CD4-positive, CD25-positive, alpha-beta regulatory T cell (primary cell): ENCODE data around the gene STXBP6. TPM values are rescaled to one million over a fixed set of nuclear protein-coding genes. Genes with fewer than 3 reads are reported as not detected.

Experiments
- ATAC-seq, 2 donors: fragments of 150-1000 bp; cut with Tn5 transposase; one replicate each; pipeline ENCODE4 v1.10.0; 2021; ENCODE audit warnings: low read depth in 2 of 2, moderate number of reproducible peaks in 2 of 2, moderate library complexity in 1 of 2
- DNase-seq, 3 donors: peaks; one replicate each; pipeline versions ENCODE4 v3.0.0 to v3.0.0-alpha.2; 2012 to 2022; ENCODE audit warnings: mixed read lengths in 1 of 3
- H3K27ac ChIP-seq: one replicate; pipeline ENCODE4 v1.7.0; 2013; ENCODE audit warnings: mild to moderate bottlenecking, low read length; ENCODE audit not compliant: insufficient read depth, poor library complexity, severe bottlenecking
- H3K27me3 ChIP-seq: one replicate; pipeline ENCODE4 v1.7.0; 2013; ENCODE audit warnings: low read length; ENCODE audit not compliant: control insufficient read depth, insufficient read depth
- H3K36me3 ChIP-seq: one replicate; pipeline ENCODE4 v1.7.0; 2013; ENCODE audit warnings: mild to moderate bottlenecking, low read length, moderate library complexity; ENCODE audit not compliant: control insufficient read depth, insufficient read depth
- H3K4me1 ChIP-seq: 2 replicates; pipeline ENCODE4 v1.7.0; 2013; ENCODE audit warnings: mild to moderate bottlenecking, low read length; ENCODE audit not compliant: insufficient read depth, control insufficient read depth, poor library complexity, severe bottlenecking
- H3K4me3 ChIP-seq: one replicate; pipeline ENCODE4 v1.7.0; 2013; ENCODE audit warnings: low read depth, mild to moderate bottlenecking, low read length, moderate library complexity
- H3K9me3 ChIP-seq, 2 experiments: 1 replicate in 1 of 2; 2 replicates in 1 of 2; pipeline ENCODE4 v1.7.0; 2013; ENCODE audit warnings: low read length in 2 of 2, mild to moderate bottlenecking in 1 of 2, moderate library complexity in 1 of 2; ENCODE audit not compliant: control insufficient read depth in 2 of 2
- H3K27ac Mint-ChIP-seq, 3 donors: one replicate each; pipeline ENCODE4 v1.8.0; 2020 to 2022; ENCODE audit warnings: mild to moderate bottlenecking in 3 of 3, mixed read lengths in 3 of 3, moderate library complexity in 2 of 3
- H3K27me3 Mint-ChIP-seq: one replicate; pipeline ENCODE4 v1.8.0; 2022; ENCODE audit warnings: mild to moderate bottlenecking, mixed read lengths
- H3K36me3 Mint-ChIP-seq: one replicate; pipeline ENCODE4 v1.8.0; 2020; ENCODE audit warnings: mixed read lengths
- H3K4me1 Mint-ChIP-seq, 4 donors: one replicate each; pipeline ENCODE4 v1.8.0; 2020 to 2022; ENCODE audit warnings: mixed read lengths in 4 of 4, mild to moderate bottlenecking in 1 of 4
- H3K4me3 Mint-ChIP-seq, 4 donors: one replicate each; pipeline ENCODE4 v1.8.0; 2020 to 2022; ENCODE audit warnings: mild to moderate bottlenecking in 4 of 4, mixed read lengths in 4 of 4, moderate library complexity in 3 of 4
- H3K9me3 Mint-ChIP-seq, 7 donors: one replicate each; pipeline ENCODE4 v1.8.0; 2020 to 2022; ENCODE audit warnings: mixed read lengths in 7 of 7, mild to moderate bottlenecking in 3 of 7, moderate library complexity in 2 of 7
- polyA plus RNA-seq, 4 donors: library from polyadenylated mRNA; unstranded; fragments of 300-500 nt; fragmentation: Illumina TruSeq; gene quantifications; one replicate each; pipeline ENCODE4 v1.2.3, GENCODE V29; 2021
- total RNA-seq: library from RNA; stranded (reverse); gene quantifications from one replicate; pipeline ENCODE4 v1.2.3, GENCODE V29; 2022

Gene STXBP6
- total RNA-seq, result not detected
- polyA plus RNA-seq, result not detected

DNA sequence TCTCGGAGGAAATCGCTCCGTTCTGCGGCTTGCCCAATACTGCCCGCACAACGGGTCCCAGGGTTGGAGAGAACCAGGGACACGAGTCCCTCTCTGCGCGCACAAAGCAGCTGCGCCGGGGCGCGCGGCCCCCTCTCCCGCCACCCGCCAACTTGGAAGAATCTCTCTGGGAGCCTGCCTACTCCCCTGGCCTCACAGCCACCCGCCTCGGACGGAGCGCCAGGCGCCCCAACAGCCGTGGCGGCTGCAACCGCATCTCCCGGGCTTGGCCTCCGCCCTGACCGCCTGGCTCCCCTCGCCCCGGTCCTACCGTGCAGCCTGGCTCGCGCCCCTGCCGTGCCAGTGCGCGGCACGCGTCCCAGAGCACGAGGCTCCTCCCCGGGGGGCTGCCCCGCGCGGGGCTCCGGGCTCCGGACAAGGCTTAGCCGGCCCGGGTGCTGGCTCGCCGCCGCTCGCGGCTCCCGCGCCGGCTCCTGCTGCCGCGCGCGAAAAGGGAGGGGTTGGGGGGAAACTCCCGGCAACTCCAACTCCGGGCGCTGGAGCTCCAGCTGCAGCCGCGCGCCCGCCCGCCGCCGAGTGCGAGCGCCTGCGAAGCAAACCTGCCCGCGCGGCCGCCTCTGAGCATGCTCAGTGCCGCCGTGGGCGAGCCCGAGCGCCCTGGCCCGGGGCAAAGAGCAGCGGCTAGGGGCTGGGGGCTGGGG lies at the start of gene STXBP6:
STXBP6 (minus strand) TSS at position 580 of the 701 bp plus-strand sequence. CDS start 75,329 bp downstream, outside the sequence.
- no peak within 1 kb of the TSS for H3K4me3 ChIP-seq
- peaks cover 0 to 2% (median 0%) of the 10 kb centered on the region in 7 donors for H3K9me3 Mint-ChIP-seq
- no peak within 1 kb of the TSS for H3K27ac Mint-ChIP-seq
- H3K4me1 Mint-ChIP-seq, result peaks cover 0 to 7% (median 0%) of the 10 kb centered on the region in 4 donors
- DNase-seq (no peak), ATAC-seq (no peak)
- H3K27ac ChIP-seq, result no peak within 1 kb of the TSS
- no peaks in the 10 kb centered on the region for H3K9me3 ChIP-seq
- no peak within 1 kb of the TSS for H3K4me3 Mint-ChIP-seq
- no peaks in the 10 kb centered on the region for H3K36me3 Mint-ChIP-seq
- peaks cover 48% of the 10 kb centered on the region for H3K27me3 Mint-ChIP-seq
- no peaks in the 10 kb centered on the region for H3K4me1 ChIP-seq
- peaks cover 17% of the 10 kb centered on the region for H3K27me3 ChIP-seq
- no peaks in the 10 kb centered on the region for H3K36me3 ChIP-seq

DNA sequence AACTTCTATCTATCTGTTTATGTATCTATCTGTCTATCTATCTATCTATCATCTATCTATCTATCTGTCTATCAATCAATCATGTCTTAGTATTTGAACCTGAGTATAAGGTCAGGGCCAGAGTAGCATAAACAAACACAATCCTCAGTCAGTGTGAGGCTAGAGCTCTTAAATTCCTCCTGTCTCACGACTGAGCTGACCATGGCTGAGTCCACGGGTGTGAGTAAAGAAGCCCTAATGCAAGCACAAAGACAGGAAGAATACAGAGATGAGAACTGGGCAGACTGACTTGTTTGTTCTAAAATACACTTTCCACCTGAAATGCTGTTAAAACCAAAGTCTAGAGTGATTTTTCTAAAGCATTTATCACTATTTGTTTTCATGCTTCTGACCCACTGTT lies 47.2 kb upstream of the STXBP6 start:
- no peaks in the 10 kb centered on the region for H3K4me1 ChIP-seq
- no peaks in the 10 kb centered on the region for H3K27me3 ChIP-seq
- peaks cover 4% of the 10 kb centered on the region for H3K27me3 Mint-ChIP-seq
- no peak for ATAC-seq
- no peaks in the 10 kb centered on the region for H3K9me3 ChIP-seq
- no peaks in the 10 kb centered on the region for H3K36me3 ChIP-seq
- no peaks in the 10 kb centered on the region for H3K36me3 Mint-ChIP-seq
- no peak for DNase-seq
- no peaks in the 10 kb centered on the region for H3K4me1 Mint-ChIP-seq
- H3K4me3 Mint-ChIP-seq, result no peak overlapping the region
- H3K27ac Mint-ChIP-seq, result no peak overlapping the region
- H3K27ac ChIP-seq, result no peak overlapping the region
- no peak overlapping the region for H3K4me3 ChIP-seq
- peaks cover 0 to 4% (median 2%) of the 10 kb centered on the region in 7 donors for H3K9me3 Mint-ChIP-seq

GRCh38 chr14:25095736-25096437 lies 45.9 kb upstream of the STXBP6 start:
- Histone ChIP-seq H3K27me3 (no peaks in the 10 kb centered on the region), H3K27ac (no peak overlapping the region), H3K4me3 (no peak overlapping the region), H3K9me3 (no peaks in the 10 kb centered on the region), H3K4me1 (no peaks in the 10 kb centered on the region), H3K36me3 (no peaks in the 10 kb centered on the region)
- Mint-ChIP-seq H3K36me3 (no peaks in the 10 kb centered on the region), H3K4me1 (no peaks in the 10 kb centered on the region), H3K27ac (no peak overlapping the region), H3K27me3 (peaks cover 4% of the 10 kb centered on the region), H3K4me3 (no peak overlapping the region), H3K9me3 (peaks cover 0 to 4% (median 2%) of the 10 kb centered on the region in 7 donors)
- no peak for ATAC-seq
- no peak for DNase-seq

GRCh38 chr14:25094171-25094907 lies 44.4 kb upstream of the STXBP6 start:
- H3K27me3 Mint-ChIP-seq, result peaks cover 4% of the 10 kb centered on the region
- H3K36me3 Mint-ChIP-seq, result no peaks in the 10 kb centered on the region
- no peaks in the 10 kb centered on the region for H3K27me3 ChIP-seq
- no peak overlapping the region for H3K27ac ChIP-seq
- no peak overlapping the region for H3K4me3 ChIP-seq
- no peaks in the 10 kb centered on the region for H3K4me1 Mint-ChIP-seq
- no peaks in the 10 kb centered on the region for H3K4me1 ChIP-seq
- H3K4me3 Mint-ChIP-seq, result no peak overlapping the region
- ATAC-seq, result no peak
- H3K36me3 ChIP-seq, result no peaks in the 10 kb centered on the region
- no peak for DNase-seq
- H3K27ac Mint-ChIP-seq, result no peak overlapping the region
- H3K9me3 ChIP-seq, result no peaks in the 10 kb centered on the region
- peaks cover 0 to 4% (median 0%) of the 10 kb centered on the region in 7 donors for H3K9me3 Mint-ChIP-seq

- ATAC-seq (no peak), DNase-seq (no peak)
- Histone ChIP-seq H3K27me3 (no peaks in the 10 kb centered on the region), H3K4me3 (no peak overlapping the region), H3K36me3 (no peaks in the 10 kb centered on the region), H3K9me3 (no peaks in the 10 kb centered on the region), H3K4me1 (no peaks in the 10 kb centered on the region), H3K27ac (no peak overlapping the region)
- Mint-ChIP-seq H3K4me3 (no peak overlapping the region), H3K27me3 (peaks cover 7% of the 10 kb centered on the region), H3K36me3 (no peaks in the 10 kb centered on the region), H3K9me3 (peaks cover 0 to 2% (median 0%) of the 10 kb centered on the region in 7 donors), H3K4me1 (no peaks in the 10 kb centered on the region), H3K27ac (no peak overlapping the region)
Observed at GRCh38 chr14:25092258-25092740, 42.4 kb upstream of the STXBP6 start.

DNA sequence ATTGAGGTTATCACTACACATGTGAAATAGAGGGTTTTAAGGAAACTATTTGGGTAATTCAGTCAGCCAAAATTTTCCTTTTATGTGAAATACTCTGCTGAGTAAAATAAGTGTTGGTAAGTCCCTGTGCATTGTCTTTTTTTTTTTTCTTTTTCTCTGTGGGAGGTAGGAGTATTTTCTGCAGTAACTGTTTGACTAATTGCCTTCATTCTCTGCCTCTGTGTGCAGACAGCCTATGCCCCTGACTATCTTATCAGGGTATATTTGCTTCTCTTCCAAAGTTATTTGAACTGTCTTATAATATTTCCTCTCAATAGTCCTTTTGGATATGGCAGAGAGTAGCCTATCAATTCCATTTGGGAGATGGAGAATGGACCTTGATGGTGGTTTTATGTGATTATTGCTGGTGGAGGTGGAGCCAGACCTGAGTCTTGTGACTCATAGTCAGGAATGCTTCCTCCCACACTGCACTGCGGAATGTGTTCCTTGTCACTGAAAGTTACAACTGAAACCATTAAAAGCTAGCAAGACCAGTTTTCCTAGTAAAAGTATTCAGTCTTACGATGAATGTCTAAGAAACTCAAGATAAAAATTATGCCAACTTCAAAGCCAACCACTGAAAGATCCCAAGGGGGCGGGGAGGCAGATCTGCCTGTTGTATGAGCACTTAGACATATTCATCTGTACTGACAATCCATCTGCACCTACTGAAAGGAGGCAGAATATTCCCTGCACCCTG lies 40.9 kb upstream of the STXBP6 start:
- H3K36me3 ChIP-seq, result no peaks in the 10 kb centered on the region
- H3K4me1 ChIP-seq, result no peaks in the 10 kb centered on the region
- Mint-ChIP-seq H3K9me3 (peaks cover 0 to 2% (median 0%) of the 10 kb centered on the region in 7 donors), H3K4me3 (no peak overlapping the region), H3K27me3 (peaks cover 15% of the 10 kb centered on the region), H3K36me3 (no peaks in the 10 kb centered on the region), H3K4me1 (no peaks in the 10 kb centered on the region), H3K27ac (no peak overlapping the region)
- H3K27me3 ChIP-seq, result no peaks in the 10 kb centered on the region
- DNase-seq (no peak), ATAC-seq (no peak)
- H3K4me3 ChIP-seq, result no peak overlapping the region
- no peak overlapping the region for H3K27ac ChIP-seq
- no peaks in the 10 kb centered on the region for H3K9me3 ChIP-seq

GRCh38 chr14:25090256-25090655 lies 40.3 kb upstream of the STXBP6 start:
- DNase-seq (no peak), ATAC-seq (no peak)
- H3K4me1 ChIP-seq, result no peaks in the 10 kb centered on the region
- no peaks in the 10 kb centered on the region for H3K4me1 Mint-ChIP-seq
- no peaks in the 10 kb centered on the region for H3K36me3 Mint-ChIP-seq
- no peaks in the 10 kb centered on the region for H3K9me3 Mint-ChIP-seq
- peaks cover 15% of the 10 kb centered on the region for H3K27me3 Mint-ChIP-seq
- no peak overlapping the region for H3K27ac ChIP-seq
- H3K9me3 ChIP-seq, result no peaks in the 10 kb centered on the region
- no peak overlapping the region for H3K27ac Mint-ChIP-seq
- no peak overlapping the region for H3K4me3 Mint-ChIP-seq
- H3K27me3 ChIP-seq, result no peaks in the 10 kb centered on the region
- H3K4me3 ChIP-seq, result no peak overlapping the region
- no peaks in the 10 kb centered on the region for H3K36me3 ChIP-seq
